ENCODE results near the gene GJC2. TPM values are rescaled to one million over a fixed set of nuclear protein-coding genes. Genes with fewer than 3 reads are reported as not detected.

GJC2 gene
- total RNA-seq, 1 experiment from 2014 or later = 0.72 TPM

GRCh38 chr1:228164561-228165371 lies 15.0 kb downstream of the GJC2 start:
- Mint-ChIP-seq H3K27ac (peak overlapping the region; percentile 98), H3K27me3 (ENCODE audit: low read depth) (peaks cover 6% of the 10 kb centered on the region), H3K36me3 (no peaks in the 10 kb centered on the region), H3K4me1 (peaks cover 13% of the 10 kb centered on the region; the same call in 1 of the 2 replicates), H3K4me3 (peak overlapping the region; percentile 85), H3K9me3 (no peaks in the 10 kb centered on the region)
- DNase-seq (ENCODE audit: low spot score) = no peak
- peak; percentile 0; the same call in 1 of the 2 replicates for ATAC-seq
- TF ChIP-seq EMX1 (CRISPR knock-in tag; IDR thresholded peaks at IDR 0.05) = no peak
- no peak for TF ChIP-seq ATF6 (CRISPR knock-in tag; IDR thresholded peaks at IDR 0.05)
- peak; percentile 53; the same call in 1 of the 2 replicates for TF ChIP-seq HMGA2 (CRISPR knock-in tag; IDR thresholded peaks at IDR 0.05)
- TF ChIP-seq OVOL2 (CRISPR knock-in tag; IDR thresholded peaks at IDR 0.05; ENCODE audit: borderline replicate concordance) = no peak
- no peak for TF ChIP-seq ZBTB43 (CRISPR knock-in tag; IDR thresholded peaks at IDR 0.05)
- ChIA-PET CTCF (interaction anchor here (0.6 to 4.3 kb wide), 21 partner anchors 8 to 267 kb away, joined by 3 to 39 read pairs (median 6); partner anchors contain the start of genes ARF1, GJC2 and GUK1), POLR2A (interaction anchor here (1.0 to 1.3 kb wide), 4 partner anchors 9 to 83 kb away, joined by 3 to 11 read pairs (median 4); no protein-coding TSS in a partner anchor)

- DNase-seq (ENCODE audit: low spot score) = peak; percentile 99
- H3K4me1 Mint-ChIP-seq = peaks cover 13% of the 10 kb centered on the region; the same call in 1 of the 2 replicates
- peak; percentile 94 for ATAC-seq
- no peaks in the 10 kb centered on the region for H3K36me3 Mint-ChIP-seq
- peak within 1 kb of the TSS; percentile 85 for H3K4me3 Mint-ChIP-seq
- H3K27me3 Mint-ChIP-seq (ENCODE audit: low read depth) = peaks cover 6% of the 10 kb centered on the region; the same call in 1 of the 2 replicates
- ChIA-PET POLR2A (interaction anchor here (0.6 to 1.3 kb wide), 6 partner anchors 8 to 299 kb away, joined by 3 to 11 read pairs (median 3); partner anchors contain the start of gene ARF1), CTCF (interaction anchor here (0.6 to 4.3 kb wide), 26 partner anchors 9 to 1968 kb away, joined by 3 to 39 read pairs (median 5); partner anchors contain the start of genes ARF1, GJC2 and GUK1)
- peak within 1 kb of the TSS; percentile 98 for H3K27ac Mint-ChIP-seq
- H3K9me3 Mint-ChIP-seq = no peaks in the 10 kb centered on the region
- TF ChIP-seq NFYB (CRISPR knock-in tag; conservative IDR thresholded peaks at IDR 0.05; ENCODE audit: low read depth) (peak; percentile 16; the same call in 1 of the 2 replicates), ZBTB43 (CRISPR knock-in tag; IDR thresholded peaks at IDR 0.05) (no peak), NFE2L1 (CRISPR knock-in tag; IDR thresholded peaks at IDR 0.05) (no peak; the same call in 1 of the 2 replicates), PRRX2 (CRISPR knock-in tag; IDR thresholded peaks at IDR 0.05) (peak; percentile 74; the same call in 1 of the 2 replicates), RELA (CRISPR knock-in tag; IDR thresholded peaks at IDR 0.05; ENCODE audit: borderline replicate concordance) (peak; percentile 41; the same call in 1 of the 2 replicates), ATF3 (CRISPR knock-in tag; conservative IDR thresholded peaks at IDR 0.05) (no peak), KAT7 (CRISPR knock-in tag; IDR thresholded peaks at IDR 0.05; ENCODE audit: borderline replicate concordance) (no peak), FOXJ3 (CRISPR knock-in tag; IDR thresholded peaks at IDR 0.05; ENCODE audit: borderline replicate concordance) (no peak), NFATC4 (CRISPR knock-in tag; IDR thresholded peaks at IDR 0.05) (no peak), ESRRA (CRISPR knock-in tag; IDR thresholded peaks at IDR 0.05; ENCODE audit: borderline replicate concordance) (peak; percentile 86), AR (CRISPR knock-in tag; IDR thresholded peaks at IDR 0.05) (no peak), ETV6 (CRISPR knock-in tag; IDR thresholded peaks at IDR 0.05) (peak; percentile 90; the same call in 1 of the 2 replicates), STAT6 (CRISPR knock-in tag; conservative IDR thresholded peaks at IDR 0.05; ENCODE audit: low read depth) (no peak)
- TF ChIP-seq, protein P1, sequence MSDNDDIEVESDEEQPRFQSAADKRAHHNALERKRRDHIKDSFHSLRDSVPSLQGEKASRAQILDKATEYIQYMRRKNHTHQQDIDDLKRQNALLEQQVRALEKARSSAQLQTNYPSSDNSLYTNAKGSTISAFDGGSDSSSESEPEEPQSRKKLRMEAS (CRISPR knock-in tag; IDR thresholded peaks at IDR 0.05) = 0 out of 2 replicates have a peak, but pooled peaks have one; percentile 48
- TF ChIP-seq, protein P2, sequence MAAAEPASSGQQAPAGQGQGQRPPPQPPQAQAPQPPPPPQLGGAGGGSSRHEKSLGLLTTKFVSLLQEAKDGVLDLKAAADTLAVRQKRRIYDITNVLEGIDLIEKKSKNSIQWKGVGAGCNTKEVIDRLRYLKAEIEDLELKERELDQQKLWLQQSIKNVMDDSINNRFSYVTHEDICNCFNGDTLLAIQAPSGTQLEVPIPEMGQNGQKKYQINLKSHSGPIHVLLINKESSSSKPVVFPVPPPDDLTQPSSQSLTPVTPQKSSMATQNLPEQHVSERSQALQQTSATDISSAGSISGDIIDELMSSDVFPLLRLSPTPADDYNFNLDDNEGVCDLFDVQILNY (CRISPR knock-in tag; IDR thresholded peaks at IDR 0.05) = peak; percentile 98
These were observed 15.8 kb downstream of the GJC2 start, which contains the start of gene IBA57 for GRCh38 chr1:228165372-228166169. TSS of gene IBA57 (plus strand) at chr1:228165804. CDS start at chr1:228165817, 13 bp downstream.
